ENCODE results near the gene ZNF341.

Gene ZNF341

GRCh38 chr20:33825340-33826269, 93.8 kb downstream of the ZNF341 start:
- no peak for DNase-seq (ENCODE audit: low spot score)

- DNase-seq (ENCODE audit: low spot score): no peak
These were observed 94.6 kb downstream of the ZNF341 start for GRCh38 chr20:33826270-33826897.

- DNase-seq (ENCODE audit: low spot score): no peak
These were observed 95.3 kb downstream of the ZNF341 start for GRCh38 chr20:33827109-33827508.

GRCh38 chr20:33827634-33828325, 96.0 kb downstream of the ZNF341 start:
- no peak for DNase-seq (ENCODE audit: low spot score)

- DNase-seq (ENCODE audit: low spot score): no peak
These were observed 96.6 kb downstream of the ZNF341 start for GRCh38 chr20:33828326-33828844.

DNA sequence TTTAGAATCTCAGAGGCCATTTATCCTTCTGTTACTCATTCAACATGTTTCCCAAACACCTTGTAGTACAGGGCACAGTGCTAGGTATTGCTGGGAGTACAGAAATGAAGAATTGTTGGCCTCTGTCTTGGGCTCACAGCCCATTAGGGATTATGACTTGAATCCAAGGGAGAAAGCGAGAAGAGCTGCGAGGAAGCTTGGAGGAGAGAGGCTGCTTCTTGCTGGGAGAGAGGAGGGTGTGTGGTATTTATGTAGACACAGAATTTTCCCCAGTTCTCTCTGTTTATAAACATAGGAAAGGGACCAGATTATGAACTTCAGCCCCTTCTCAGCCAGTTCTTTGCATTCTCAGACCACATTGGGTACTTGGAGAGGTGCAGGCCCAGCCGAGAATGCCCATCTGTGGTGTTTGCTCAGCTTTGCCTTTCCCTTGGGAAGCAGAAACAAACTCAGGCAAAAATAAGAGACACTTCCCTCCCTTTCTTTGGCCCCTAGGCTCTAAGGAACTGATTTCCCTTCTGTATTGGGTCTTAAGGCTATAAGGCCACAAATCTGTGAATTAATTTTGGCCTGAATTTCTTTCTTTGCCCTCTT, 97.3 kb downstream of the ZNF341 start:
- DNase-seq (ENCODE audit: low spot score): no peak

GRCh38 chr20:33829636-33830035, 97.8 kb downstream of the ZNF341 start:
- DNase-seq (ENCODE audit: low spot score): no peak

DNA sequence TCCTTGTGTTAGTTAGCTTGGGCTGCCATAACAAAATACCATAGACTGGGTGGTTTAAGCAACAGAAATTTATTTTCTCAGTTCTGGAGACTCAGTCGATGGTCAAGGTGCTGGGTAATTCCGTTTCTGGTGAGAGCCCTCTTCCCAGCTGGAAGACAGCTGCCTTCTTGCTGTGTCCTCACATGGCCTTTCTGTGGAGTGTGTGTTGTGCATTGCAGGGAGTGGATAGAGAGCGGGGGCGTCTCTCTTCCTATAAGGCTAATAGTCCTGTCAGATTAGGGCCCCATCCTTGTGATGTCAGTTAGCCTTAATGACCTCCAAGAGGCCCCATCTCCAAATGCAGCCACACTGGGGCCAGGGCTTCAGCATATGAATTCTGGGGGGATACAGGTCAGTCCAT, 98.6 kb downstream of the ZNF341 start:
- no peak for DNase-seq (ENCODE audit: low spot score)

- DNase-seq (ENCODE audit: low spot score): no peak
These were observed 100.5 kb downstream of the ZNF341 start for GRCh38 chr20:33832103-33832804.

- DNase-seq (ENCODE audit: low spot score): no peak
These were observed 101.5 kb downstream of the ZNF341 start for GRCh38 chr20:33833333-33833732.

- no peak for DNase-seq (ENCODE audit: low spot score)
These were observed 103.9 kb downstream of the ZNF341 start for GRCh38 chr20:33835615-33836172.

GRCh38 chr20:33836277-33836676, 104.5 kb downstream of the ZNF341 start:
- no peak for DNase-seq (ENCODE audit: low spot score)

DNA sequence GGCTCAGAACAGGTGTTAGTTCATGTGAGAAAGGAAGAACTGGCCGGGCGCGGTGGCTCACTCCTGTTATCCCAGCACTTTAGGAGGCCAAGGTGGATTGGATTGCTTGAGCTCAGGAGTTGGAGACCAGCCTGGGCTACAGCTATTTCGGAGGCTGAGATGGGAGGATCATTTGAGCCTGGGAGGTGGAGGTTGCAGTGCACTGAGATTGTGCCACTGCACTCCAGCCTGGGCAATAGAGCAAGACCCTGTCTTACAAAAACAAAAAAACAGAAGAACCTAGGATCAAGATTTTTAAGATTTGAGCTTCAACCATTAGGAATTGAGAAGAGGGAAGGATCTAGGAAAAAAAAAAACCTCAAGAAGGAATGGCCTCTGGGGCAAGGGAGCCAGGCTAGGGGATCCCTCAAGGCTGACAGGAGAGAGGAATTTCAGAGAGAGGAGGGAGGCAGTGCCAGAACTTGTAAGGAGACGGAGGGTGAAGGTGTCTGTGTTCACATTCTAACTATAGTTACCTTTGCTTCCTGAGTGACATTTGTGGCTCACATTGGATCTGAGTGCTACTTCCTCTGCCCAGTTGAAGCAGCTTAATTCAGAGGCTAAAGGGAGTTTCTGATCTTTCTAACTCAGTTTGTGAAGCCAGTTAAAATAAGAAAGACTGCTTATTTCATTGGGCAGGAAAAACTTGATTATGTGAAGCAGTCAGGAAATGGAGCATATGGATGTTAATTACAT, 105.5 kb downstream of the ZNF341 start:
- no peak for DNase-seq (ENCODE audit: low spot score)

DNA sequence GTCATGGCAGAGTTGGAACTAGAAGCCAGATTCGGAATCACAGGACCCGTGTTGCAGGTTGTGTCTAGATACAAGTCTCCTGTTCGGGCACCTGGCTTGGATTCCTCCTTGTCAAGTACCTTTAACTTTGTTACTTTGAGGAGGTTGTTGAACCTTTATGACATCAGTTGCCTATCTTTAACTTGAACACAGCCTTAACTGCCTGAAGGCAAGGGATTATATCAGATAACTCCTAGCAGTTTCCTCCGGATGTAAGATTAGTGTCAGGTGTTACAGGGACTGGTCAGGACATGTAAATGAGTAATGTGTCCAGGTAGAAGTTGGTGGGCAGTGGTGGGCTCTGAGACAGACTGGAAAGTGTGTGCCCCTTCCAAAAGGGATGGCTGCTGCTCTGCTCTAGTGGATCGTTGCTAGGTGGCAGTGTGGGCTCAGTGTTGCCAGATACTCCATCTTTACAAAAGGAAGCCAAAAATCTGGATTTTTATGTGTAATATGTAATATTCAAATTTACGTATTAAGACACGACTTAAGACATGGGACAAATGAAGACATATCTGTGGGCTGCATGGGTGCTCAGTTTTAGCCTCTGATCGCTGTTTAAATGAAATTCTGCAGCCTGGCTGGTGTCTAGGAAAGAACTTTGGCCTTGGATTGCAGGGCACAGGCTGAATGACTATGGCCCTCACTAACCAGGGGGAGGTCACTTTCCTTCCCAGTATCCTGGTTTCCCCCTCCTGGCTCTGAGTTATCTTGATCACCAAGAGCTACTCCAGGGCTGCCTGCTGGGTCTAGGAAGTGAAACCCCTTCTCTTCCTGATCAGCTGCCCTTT, 106.5 kb downstream of the ZNF341 start:
- DNase-seq (ENCODE audit: low spot score): no peak

- no peak for DNase-seq (ENCODE audit: low spot score)
These were observed 107.8 kb downstream of the ZNF341 start for GRCh38 chr20:33839591-33839990.

GRCh38 chr20:33840160-33840559, 108.4 kb downstream of the ZNF341 start:
- no peak for DNase-seq (ENCODE audit: low spot score)

- DNase-seq (ENCODE audit: low spot score): no peak
These were observed 109.1 kb downstream of the ZNF341 start for GRCh38 chr20:33840759-33841435.

GRCh38 chr20:33841436-33841799, 109.6 kb downstream of the ZNF341 start:
- no peak for DNase-seq (ENCODE audit: low spot score)

Measured in hepatic stellate cell (primary cell).